VCaP (cell line): ENCODE data around the gene SYNE1.
"Not testable (repeated sequence)": the region's sequence is repeated elsewhere in the genome, so short reads cannot be mapped to it uniquely, and the experiment has no call there.

Experiments
- H3K27ac ChIP-seq: fragments of 450-650 bp; 2 replicates; pipeline ENCODE4 v1.5.1; 2017
- CTCF ChIP-seq: fragments of 450-650 bp; conservative IDR thresholded peaks from 2 replicates; pipeline ENCODE4 v1.5.1; 2017; ENCODE audit warnings: mild to moderate bottlenecking, moderate library complexity

SYNE1 gene

GRCh38 chr6:152086223-152086873 is 550.8 kb downstream of the SYNE1 start:
- H3K27ac ChIP-seq: no peak overlapping the region
- no peak for TF ChIP-seq CTCF

- no peak overlapping the region for H3K27ac ChIP-seq
- TF ChIP-seq CTCF: no peak
Measured at GRCh38 chr6:152085451-152085921, 551.7 kb downstream of the SYNE1 start.

GRCh38 chr6:152078804-152079203 is 558.4 kb downstream of the SYNE1 start:
- H3K27ac ChIP-seq: no peak overlapping the region
- TF ChIP-seq CTCF: no peak

- no peak for TF ChIP-seq CTCF
- no peak overlapping the region for H3K27ac ChIP-seq
Measured at GRCh38 chr6:152078001-152078400, 559.2 kb downstream of the SYNE1 start.

- H3K27ac ChIP-seq: not testable (repeated sequence)
Measured at GRCh38 chr6:152076242-152076641, 560.9 kb downstream of the SYNE1 start.

GRCh38 chr6:152071843-152072242 is 565.3 kb downstream of the SYNE1 start:
- H3K27ac ChIP-seq: no peak overlapping the region
- TF ChIP-seq CTCF: no peak
